Caki2 (cell line): Measurements from ENCODE around the gene CDCP1. TPM values are rescaled to one million over a fixed set of nuclear protein-coding genes. Genes with fewer than 3 reads are reported as not detected.

Experiments
- DNase-seq: peaks from one replicate; pipeline ENCODE4 v3.0.0-alpha.2; 2015; ENCODE audit warnings: low read depth
- in situ Hi-C: cut with HindIII; loops from 2 replicates; pipeline ENCODE4 v1.10.0; 2016; ENCODE audit warnings: low sequenced_read_pairs, low pct_unique_long_range_greater_than_20kb, mixed read lengths
- total RNA-seq: library from RNA; depleted of rRNA; stranded (reverse); fragments of >200 nt; shearing (Covaris generic); gene quantifications from 2 replicates; pipeline ENCODE4 v1.2.3, GENCODE V29; 2014; ENCODE audit warnings: low replicate concordance

Gene CDCP1
- total RNA-seq, 1 experiment from 2014 or later = 11.4 TPM

GRCh38 chr3:45124352-45124751 is 21.8 kb downstream of the CDCP1 start:
- peak; percentile 74 for DNase-seq
- in situ Hi-C loops = no loop called here

DNA sequence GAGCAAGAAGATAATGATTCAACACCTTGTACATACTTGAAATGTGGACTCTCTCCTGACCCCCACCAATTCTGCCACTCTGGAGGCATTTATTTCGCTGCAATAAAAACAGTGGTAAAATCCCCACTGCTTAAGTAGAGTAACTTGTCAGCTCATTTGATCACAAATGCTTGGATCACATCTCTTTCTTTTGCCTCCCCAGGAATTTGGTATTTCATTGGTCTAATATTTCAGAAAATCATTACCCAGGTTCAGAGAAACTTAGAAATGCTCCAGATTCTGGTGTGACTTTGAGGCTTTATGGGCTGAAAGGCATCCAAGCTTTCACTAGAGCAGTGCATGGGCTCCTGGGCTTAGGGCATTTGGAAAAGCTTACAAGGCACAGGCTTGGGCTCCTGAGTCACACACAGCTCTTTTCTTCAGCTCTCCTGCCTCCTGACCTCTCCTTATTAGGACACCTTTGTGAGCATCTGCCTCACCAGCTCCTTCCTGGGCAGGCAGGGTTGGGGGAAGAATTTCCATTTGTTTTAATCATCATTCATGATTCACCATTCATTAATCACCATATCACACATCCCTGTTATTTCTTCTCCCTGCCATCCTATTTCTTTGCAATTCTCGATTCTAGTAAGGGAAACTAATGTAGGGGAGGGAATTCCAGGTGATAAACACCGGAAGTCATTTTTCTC is 22.5 kb downstream of the CDCP1 start:
- in situ Hi-C loops = no loop called here
- peak; percentile 90 for DNase-seq

DNA sequence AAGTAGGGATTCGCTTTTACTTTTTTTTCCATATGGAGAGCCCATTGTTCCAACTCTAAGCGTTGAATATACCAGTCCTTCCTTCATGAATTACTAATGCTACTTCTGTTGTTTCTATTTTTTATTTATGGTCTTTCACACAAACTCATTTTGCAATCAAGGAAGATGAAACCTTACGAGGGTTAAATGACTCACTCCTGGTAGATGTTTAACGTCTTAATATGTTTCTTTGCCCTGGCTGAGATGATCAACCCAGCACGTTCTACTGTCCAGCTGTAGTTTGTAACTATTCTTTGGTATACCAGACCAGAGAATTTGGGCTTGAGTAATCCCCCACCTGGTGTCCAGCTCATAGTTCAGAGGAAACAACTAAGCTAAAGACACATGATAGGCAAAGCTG is 23.1 kb downstream of the CDCP1 start:
- DNase-seq = peak; percentile 90
- in situ Hi-C loops = no loop called here

DNA sequence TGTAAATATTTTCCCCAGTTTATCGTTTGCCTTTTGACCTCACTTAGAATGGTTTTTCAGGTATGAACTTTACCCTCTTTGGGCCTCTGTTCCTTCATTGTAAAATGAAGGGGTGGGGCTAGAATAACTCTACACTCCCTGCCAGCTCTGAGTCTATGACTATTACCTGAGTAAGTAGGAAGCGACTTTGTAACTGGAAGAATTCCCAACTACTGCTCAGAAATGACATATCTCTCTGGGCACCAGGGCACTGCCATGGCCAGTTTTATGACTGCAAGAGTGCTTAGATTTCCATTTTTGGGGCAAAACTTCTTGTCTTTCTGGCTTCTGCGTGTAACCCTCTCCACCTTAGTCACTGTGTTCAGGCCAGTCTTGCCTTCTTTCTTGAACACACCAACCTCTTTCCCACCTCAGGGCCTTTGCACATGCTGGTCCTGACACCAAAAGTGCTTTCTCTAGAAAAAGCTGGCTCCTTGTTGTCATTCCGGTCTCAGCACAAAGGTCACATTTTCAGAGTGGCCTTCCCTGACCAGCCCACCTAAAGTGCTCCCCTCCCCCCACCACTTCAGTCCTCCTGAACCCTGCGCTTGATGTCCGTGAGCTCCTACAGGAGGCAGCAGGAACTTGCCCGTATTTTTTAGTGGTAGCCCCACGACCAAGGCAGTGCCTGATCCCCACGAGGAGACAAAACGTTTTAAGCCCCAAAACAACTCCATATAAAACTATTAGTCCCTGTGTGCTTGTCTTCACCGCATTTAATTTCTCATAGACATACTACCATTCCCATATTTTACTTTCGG is 25.6 kb downstream of the CDCP1 start:
- in situ Hi-C loops = no loop called here
- DNase-seq = peak; percentile 44

DNA sequence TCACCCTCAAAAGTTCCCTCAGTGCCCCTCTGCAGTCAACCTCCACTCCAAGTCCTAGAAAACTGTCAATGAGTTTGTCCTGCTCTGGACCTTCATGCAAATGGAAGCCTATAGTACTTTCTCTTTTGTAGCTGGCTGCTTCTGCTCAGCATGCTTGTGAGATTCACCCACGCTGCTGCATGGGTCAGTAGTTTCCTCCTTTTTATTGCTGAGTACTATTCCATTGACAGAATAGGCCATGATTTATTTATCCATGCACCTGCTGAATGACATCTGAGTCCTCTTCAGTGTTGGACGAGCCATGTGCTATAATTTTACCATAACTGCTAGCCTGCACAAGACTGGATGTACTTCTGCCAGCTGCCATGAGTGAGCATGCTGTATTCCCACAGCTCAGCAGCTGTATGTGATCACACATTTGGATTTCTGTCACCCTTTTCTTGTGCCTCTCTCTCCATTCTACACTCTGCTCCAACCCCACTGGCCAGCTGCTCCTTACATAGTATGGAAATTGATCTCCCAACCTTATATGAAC is 26.3 kb downstream of the CDCP1 start:
- peak; percentile 27 for DNase-seq
- in situ Hi-C loops = no loop called here

GRCh38 chr3:45119376-45119775 is 26.8 kb downstream of the CDCP1 start:
- no peak for DNase-seq
- in situ Hi-C loops = no loop called here

- in situ Hi-C loops = no loop called here
- no peak for DNase-seq
These were observed 27.5 kb downstream of the CDCP1 start for GRCh38 chr3:45118615-45119071.

DNA sequence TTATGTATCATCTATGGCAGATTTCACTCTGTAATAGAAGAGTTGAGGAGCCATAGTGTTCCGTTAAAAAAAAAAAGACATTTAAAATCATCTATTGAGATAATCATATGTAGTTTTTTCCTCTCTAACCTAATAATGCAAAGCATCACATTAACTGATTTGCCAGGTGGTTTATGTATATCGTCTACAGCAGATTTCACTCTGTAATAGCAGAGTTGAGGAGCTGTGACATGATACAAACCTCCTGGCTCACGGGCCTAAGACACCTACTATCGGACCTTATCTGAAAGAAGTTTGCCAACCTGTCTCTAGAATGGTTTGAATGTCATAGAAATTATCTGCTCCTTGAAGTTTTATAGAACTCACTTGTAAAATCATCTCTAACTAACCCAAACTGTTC is 29.8 kb downstream of the CDCP1 start:
- in situ Hi-C loops = no loop called here
- no peak for DNase-seq

GRCh38 chr3:45113625-45114050 is 32.5 kb downstream of the CDCP1 start:
- no peak for DNase-seq
- in situ Hi-C loops = no loop called here

DNA sequence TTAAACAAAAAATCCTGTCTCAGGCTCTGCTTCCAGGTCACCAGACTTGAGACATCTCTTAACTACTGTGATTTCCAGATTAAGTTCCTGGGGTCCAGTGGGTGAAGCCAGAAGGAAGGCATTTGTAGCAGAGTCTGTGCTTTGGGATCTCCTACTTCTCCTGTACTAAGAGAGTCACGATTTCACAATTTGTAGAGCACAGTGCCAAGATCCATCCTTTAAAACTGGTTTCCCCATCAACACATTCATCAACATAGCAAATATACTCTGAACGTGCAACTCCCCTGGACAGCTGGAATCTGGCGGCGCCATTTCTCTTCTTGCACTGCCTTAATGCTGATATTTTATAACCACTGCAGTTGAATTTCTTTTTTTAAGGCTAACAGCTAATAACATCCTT is 33.2 kb downstream of the CDCP1 start:
- DNase-seq = no peak

GRCh38 chr3:45110509-45110833 is 35.7 kb downstream of the CDCP1 start:
- in situ Hi-C loops = no loop called here
- no peak for DNase-seq

More for the DNA sequence above, 33.2 kb downstream of the CDCP1 start:
- in situ Hi-C loops = no loop called here

DNA sequence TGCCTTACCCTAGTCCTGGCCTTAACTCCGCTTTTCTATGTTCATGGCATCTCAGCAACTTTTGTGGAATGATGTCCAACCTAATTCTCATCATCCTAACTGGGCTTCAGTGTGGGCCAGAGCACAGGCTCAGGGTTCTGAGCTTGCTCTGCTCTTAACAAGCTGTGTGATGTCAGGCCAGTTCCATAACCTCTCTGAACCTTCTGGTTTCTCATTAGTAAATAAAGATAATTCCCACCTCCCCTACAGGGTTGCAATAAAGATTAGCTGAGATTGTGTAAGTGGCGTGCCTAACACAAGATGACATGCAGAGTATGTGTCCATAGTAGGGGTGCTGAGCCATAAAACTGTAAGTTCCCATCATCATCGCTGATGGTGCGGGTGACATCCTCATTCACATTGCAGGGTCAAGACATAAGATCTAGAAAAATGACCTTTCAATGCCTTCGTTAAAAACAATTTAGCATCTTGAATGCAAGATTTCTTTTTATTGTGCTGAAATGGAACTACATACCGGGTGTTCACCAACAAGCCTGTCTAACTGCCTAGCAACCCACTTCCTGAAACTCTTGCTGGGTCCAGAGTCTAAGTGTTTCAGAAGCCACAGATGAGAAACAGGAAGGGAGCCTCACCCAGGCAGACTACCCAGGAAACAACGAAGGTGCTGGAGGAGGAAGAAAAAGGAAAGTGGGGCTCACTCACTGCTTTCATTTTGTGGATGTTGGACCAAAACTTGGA is 36.2 kb downstream of the CDCP1 start:
- in situ Hi-C loops = no loop called here
- DNase-seq = no peak

DNA sequence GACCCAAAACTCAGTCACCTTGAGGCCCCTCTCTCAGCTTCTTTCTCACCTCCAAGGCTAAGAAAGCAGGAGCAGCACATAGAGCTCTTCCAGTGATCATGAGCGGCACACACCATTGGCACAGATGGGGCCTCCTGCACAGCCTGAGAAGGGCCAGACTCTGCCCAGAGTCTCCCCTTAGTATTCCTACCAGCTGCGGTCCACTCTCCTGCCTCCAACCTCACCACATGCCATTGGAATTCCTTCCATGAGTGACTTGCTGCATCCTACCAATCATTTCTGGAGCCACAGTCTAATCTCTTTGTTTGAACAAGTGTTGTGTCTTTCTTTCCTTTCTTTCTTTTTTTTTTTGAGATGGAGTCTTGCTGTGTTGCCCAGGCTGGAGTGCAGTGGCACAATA is 39.3 kb downstream of the CDCP1 start:
- in situ Hi-C loops = no loop called here
- DNase-seq = no peak

- in situ Hi-C loops = no loop called here
- peak; percentile 53 for DNase-seq
These were observed 40.1 kb downstream of the CDCP1 start for GRCh38 chr3:45105855-45106671.

GRCh38 chr3:45104715-45105711 is 41.2 kb downstream of the CDCP1 start:
- DNase-seq = no peak
- in situ Hi-C loops = no loop called here

- no peak for DNase-seq
- in situ Hi-C loops = no loop called here
These were observed 42.1 kb downstream of the CDCP1 start for GRCh38 chr3:45103753-45104714.
